HepG2 (cell line): ENCODE results near the gene SAPCD2. TPM values are rescaled to one million over a fixed set of nuclear protein-coding genes. Genes with fewer than 3 reads are reported as not detected.

Source experiments
- ATAC-seq: fragments of 200-7000 bp; cut with Tn5 transposase; 3 replicates; pipeline ENCODE4 v1.9.1; 2020; ENCODE audit warnings: mild to moderate bottlenecking, moderate library complexity
- BruUV-seq: library from RNA; stranded (reverse); fragments of 400-500 nt; replicated peaks from 2 replicates; lab custom pipeline; 2021; lab: Mats Ljungman, UMichigan
- CTCF ChIA-PET: fragments of 300-600 bp; formaldehyde crosslinking; extraction: SDS; loops from one replicate; lab custom pipeline; 2021; ENCODE audit warnings: low total read pairs, inconsistent platforms, low intra/inter-chr PET ratio; lab: Yijun Ruan, JAX
- POLR2A ChIA-PET: fragments of 350-600 bp; sonication (Branson Sonifier 250); formaldehyde crosslinking; loops from one replicate; lab custom pipeline; 2020; ENCODE audit warnings: antibody characterized with exemption, inconsistent platforms; lab: Yijun Ruan, JAX
- DNase-seq: peaks from one replicate; pipeline ENCODE4 v3.0.0-alpha.2; 2015; ENCODE audit warnings: low spot score
- FAIRE-seq: peaks from 3 replicates; lab custom pipeline; 2011; peaks lifted over from hg19 to GRCh38; lab: Jason Lieb, UNC
- H2AFZ ChIP-seq: one replicate; pipeline ENCODE4 v1.6.1; 2011; ENCODE audit warnings: low read length, inconsistent platforms
- H3K27ac ChIP-seq: fragments of 300-600 bp; 3 replicates; pipeline ENCODE4 v1.8.0; 2011; ENCODE audit warnings: mixed run types, mild to moderate bottlenecking, mixed read lengths, low read length, inconsistent platforms; ENCODE audit not compliant: insufficient read depth; ENCODE audit errors: extremely low read length
- H3K27me3 ChIP-seq, 2 experiments: fragments of 200-600 bp in 1 of 2; 2 replicates in 1 of 2; 3 replicates in 1 of 2; pipeline versions ENCODE4 v1.6.0 to v1.8.0; 2011; ENCODE audit warnings: low read length in 2 of 2, mild to moderate bottlenecking in 2 of 2, moderate library complexity in 2 of 2, inconsistent platforms in 1 of 2; ENCODE audit not compliant: insufficient read depth in 2 of 2, control insufficient read depth in 1 of 2
- H3K36me3 ChIP-seq, 2 experiments: fragments of 200-600 bp in 1 of 2; replicated peaks in 1 of 2; 2 replicates in 1 of 2; 3 replicates in 1 of 2; pipeline versions ENCODE4 v1.5.1 to v1.8.0; 2011; ENCODE audit warnings: low read length in 2 of 2, inconsistent platforms in 1 of 2; ENCODE audit not compliant: insufficient read depth in 2 of 2, control insufficient read depth in 1 of 2
- H3K4me1 ChIP-seq: 2 replicates; pipeline ENCODE4 v1.5.1; 2012; ENCODE audit warnings: low read length, inconsistent platforms; ENCODE audit not compliant: insufficient read depth
- H3K4me2 ChIP-seq: 2 replicates; pipeline ENCODE4 v1.6.0; 2011; ENCODE audit warnings: low read depth, low read length, inconsistent platforms
- H3K4me3 ChIP-seq, 3 experiments: fragments of 200-600 bp in 1 of 3; sonication (generic), shearing (Covaris generic) in 1 of 3; replicated peaks in 1 of 3; 2 replicates each; pipeline ENCODE4 v1.5.1; 2011 to 2016; ENCODE audit warnings: low read length in 3 of 3, inconsistent platforms in 2 of 3, low read depth in 2 of 3, mild to moderate bottlenecking in 2 of 3, control low read depth in 1 of 3, mixed read lengths in 1 of 3; ENCODE audit not compliant: insufficient read depth in 1 of 3
- H3K79me2 ChIP-seq: one replicate; pipeline ENCODE4 v1.6.1; 2011; ENCODE audit warnings: low read length, inconsistent platforms; ENCODE audit not compliant: insufficient read depth
- H3K9ac ChIP-seq: 2 replicates; pipeline ENCODE4 v1.6.0; 2011; ENCODE audit warnings: mild to moderate bottlenecking, low read depth, low read length, inconsistent platforms; ENCODE audit not compliant: insufficient read depth
- H3K9me3 ChIP-seq: 2 replicates; pipeline ENCODE4 v1.5.1; 2012; ENCODE audit warnings: mild to moderate bottlenecking, low read length
- H4K20me1 ChIP-seq: 2 replicates; pipeline ENCODE4 v1.6.0; 2011; ENCODE audit warnings: inconsistent platforms, mild to moderate bottlenecking, low read length, moderate library complexity; ENCODE audit not compliant: insufficient read depth
- HMG20A ChIP-seq: IDR thresholded peaks from 2 replicates; pipeline ENCODE4 v1.6.1; 2016; ENCODE audit warnings: borderline replicate concordance
- KAT7 ChIP-seq: IDR thresholded peaks from 2 replicates; pipeline ENCODE4 v1.6.1; 2018; ENCODE audit warnings: borderline replicate concordance, missing compliant biosample characterization
- MAZ ChIP-seq, 2 experiments: sonication (generic) in 1 of 2; formaldehyde crosslinking in 1 of 2; IDR thresholded peaks; 2 replicates each; pipeline versions ENCODE4 v1.5.0 to v1.6.1; 2012 to 2020; ENCODE audit warnings: low read depth in 2 of 2, mild to moderate bottlenecking in 2 of 2, borderline replicate concordance in 1 of 2, improper control_type of control experiment in 1 of 2, low read length in 1 of 2, missing genetic modification reagents in 1 of 2, moderate library complexity in 1 of 2
- NFYB ChIP-seq: sonication (generic); formaldehyde crosslinking; IDR thresholded peaks from 2 replicates; pipeline ENCODE4 v1.4.0; 2020; ENCODE audit warnings: missing genetic modification reagents
- PHF21A ChIP-seq: sonication (generic); formaldehyde crosslinking; IDR thresholded peaks from 2 replicates; pipeline ENCODE4 v1.5.0; 2020; ENCODE audit warnings: mild to moderate bottlenecking, missing genetic modification reagents
- PRPF4 ChIP-seq: fragments of 200-400 bp; formaldehyde crosslinking; IDR thresholded peaks from 2 replicates; pipeline ENCODE4 v1.6.1; 2016; ENCODE audit warnings: low read length, low read depth; ENCODE audit not compliant: poor library complexity, severe bottlenecking
- SP5 ChIP-seq: IDR thresholded peaks from 2 replicates; pipeline ENCODE4 v1.6.1; 2016; ENCODE audit warnings: low read depth, borderline replicate concordance
- ZBTB34 ChIP-seq: sonication (generic); formaldehyde crosslinking; IDR thresholded peaks from 2 replicates; pipeline ENCODE4 v1.8.0; 2022; ENCODE audit warnings: mild to moderate bottlenecking, missing genetic modification reagents
- ZNF441 ChIP-seq: sonication (generic); formaldehyde crosslinking; IDR thresholded peaks from 2 replicates; pipeline ENCODE4 v1.7.0; 2021; ENCODE audit warnings: missing genetic modification reagents, borderline replicate concordance
- ZNF552 ChIP-seq: sonication (generic); formaldehyde crosslinking; IDR thresholded peaks from 2 replicates; pipeline ENCODE4 v1.9.0; 2022; ENCODE audit warnings: missing genetic modification reagents, mild to moderate bottlenecking, borderline replicate concordance
- ZNF770 ChIP-seq: sonication (generic); formaldehyde crosslinking; IDR thresholded peaks from 2 replicates; pipeline ENCODE4 v1.5.0; 2020; ENCODE audit warnings: mild to moderate bottlenecking, missing genetic modification reagents
- ZNF792 ChIP-seq: IDR thresholded peaks from 2 replicates; pipeline ENCODE4 v1.6.1; 2016
- ZNF839 ChIP-seq: sonication (generic); formaldehyde crosslinking; IDR thresholded peaks from 2 replicates; pipeline ENCODE4 v1.4.0; 2020; ENCODE audit warnings: missing genetic modification reagents, mild to moderate bottlenecking, borderline replicate concordance
- WGBS: methylation state at CpG from one replicate; pipeline ENCODE4 v1.1.6; 2017; ENCODE audit warnings: low lambda C conversion rate; 5-methylcytosine and 5-hydroxymethylcytosine counted together
- in situ Hi-C: cut with HindIII; loops from 2 replicates; pipeline ENCODE4 v1.10.0; 2017; ENCODE audit warnings: low pct_unique_long_range_greater_than_20kb; ENCODE audit not compliant: extremely low pct_ligation_motif_present
- intact Hi-C: fragments of 100-400 bp; cut with micrococcal nuclease; formaldehyde crosslinking; loops from one replicate; pipeline ENCODE4 v1.10.0; 2022; ENCODE audit not compliant: unreplicated experiment
- polyA plus RNA-seq, 8 experiments: library from polyadenylated mRNA; depleted of rRNA in 3 of 8; stranded (reverse) in 7 of 8; unstranded in 1 of 8; fragments of >200 nt; fragmentation: Illumina TruSeq in 4 of 8; extraction: Trizol in 4 of 8; gene quantifications; 2 replicates each; pipeline versions ENCODE4 v1.2.1 to v1.2.3, GENCODE V29; 2011 to 2016; ENCODE audit warnings: low read depth in 4 of 8, missing spikeins in 1 of 8, mixed read lengths in 1 of 8; ENCODE audit not compliant: insufficient read depth in 1 of 8
- total RNA-seq, 5 experiments: library from RNA; depleted of rRNA; stranded (reverse); fragments of >200 nt; fragmentation: Illumina TruSeq; extraction: Trizol; gene quantifications; 2 replicates each; pipeline ENCODE4 v1.2.3, GENCODE V29; 2016; ENCODE audit warnings: low read depth in 1 of 5

SAPCD2 gene
- total and polyA plus RNA-seq, 2 of the 13 experiments (the other 11 are each of a cell fraction or from before 2014, with no cell fraction given) = 21.9 to 42.8 TPM

- Histone ChIP-seq H3K4me1 (peaks cover 65% of the 10 kb centered on the region), H3K27ac (no peak overlapping the region), H3K79me2 (no peaks in the 10 kb centered on the region), H3K27me3 (peaks cover 0 to 14% of the 10 kb centered on the region in 2 experiments; a peak in 1 of 5 replicates), H3K9ac (no peak overlapping the region), H2AFZ (no peak overlapping the region), H3K4me3 (no peak overlapping the region), H3K36me3 (no peaks in the 10 kb centered on the region), H4K20me1 (no peaks in the 10 kb centered on the region), H3K4me2 (no peak overlapping the region; the same call in 1 of the 2 replicates), H3K9me3 (no peaks in the 10 kb centered on the region)
- ChIA-PET POLR2A (no interaction called here), CTCF (no interaction called here)
- WGBS = 20% methylated on average over 4 of the region's 10 CpGs
- intact Hi-C loops (no loop called here), in situ Hi-C loops (loop anchor here (5.0 to 10.0 kb wide), 2 partner anchors 86 to 188 kb away; partner anchors contain the start of genes AJM1, C8G and PHPT1)
- 0 out of 2 replicates have a peak, but pooled peaks have one; percentile 7 for TF ChIP-seq ZNF770 (CRISPR knock-in tag)
- TF ChIP-seq NFYB = no peak
- FAIRE-seq = no peak
- no TSS peak for BruUV-seq
- DNase-seq = no peak
- no peak for ATAC-seq
Observed at GRCh38 chr9:137032858-137033257, 37.5 kb downstream of the SAPCD2 start.

- in situ Hi-C loops (loop anchor here (5.0 to 10.0 kb wide), 2 partner anchors 85 to 187 kb away; partner anchors contain the start of genes AJM1, C8G and PHPT1), intact Hi-C loops (no loop called here)
- H3K27me3 ChIP-seq = peaks cover 0 to 19% of the 10 kb centered on the region in 2 experiments; a peak in 2 of 5 replicates
- POLR2A ChIA-PET = interaction anchor here (0.6 kb wide), 1 partner anchor 10 kb away, joined by 3 read pairs; no protein-coding TSS in a partner anchor
- no peak for DNase-seq
- peak within 1 kb of the TSS; percentile 7; the same call in 1 of the 2 replicates for H3K4me2 ChIP-seq
- no peak for ATAC-seq
- CTCF ChIA-PET = no interaction called here
- H3K36me3 ChIP-seq = no peaks in the 10 kb centered on the region
- no peaks in the 10 kb centered on the region for H3K9me3 ChIP-seq
- no peaks in the 10 kb centered on the region for H3K79me2 ChIP-seq
- H4K20me1 ChIP-seq = no peaks in the 10 kb centered on the region
- H2AFZ ChIP-seq = no peak within 1 kb of the TSS
- no peak within 1 kb of the TSS for H3K27ac ChIP-seq
- no TSS peak for BruUV-seq
- H3K4me1 ChIP-seq = peaks cover 71% of the 10 kb centered on the region
- H3K4me3 ChIP-seq = no peak within 1 kb of the TSS
- H3K9ac ChIP-seq = no peak within 1 kb of the TSS
- FAIRE-seq = no peak
- WGBS = 9% methylated on average over 10 of the region's 16 CpGs
- TF ChIP-seq PRPF4 (no peak), PHF21A (peak; percentile 55; the same call in 1 of the 2 replicates), KAT7 (CRISPR knock-in tag) (no peak), HMG20A (CRISPR knock-in tag) (0 out of 2 replicates have a peak, but pooled peaks have one; percentile 18), ZNF792 (no peak), SP5 (CRISPR knock-in tag) (0 out of 2 replicates have a peak, but pooled peaks have one; percentile 33), ZNF552 (CRISPR knock-in tag) (no peak), ZBTB34 (CRISPR knock-in tag) (no peak), ZNF441 (CRISPR knock-in tag) (no peak), MAZ (IDR thresholded peaks at IDR 0.05; ENCODE audit: borderline replicate concordance, low read depth, low read length) (no peak), MAZ (CRISPR knock-in tag; IDR thresholded peaks at IDR 0.05; ENCODE audit: low read depth) (no peak), ZNF839 (CRISPR knock-in tag) (no peak)
Observed at GRCh38 chr9:137031904-137032640, 38.3 kb downstream of the SAPCD2 start, which contains the start of gene FUT7. FUT7 (minus strand) TSS chr9:137032088; CDS start chr9:137031991, 97 bp downstream.
